Measurements from ENCODE around the gene THBS1.
A peak's percentile ranks its signal among the peaks of the same experiment; 100 is the strongest.

Gene THBS1

DNA sequence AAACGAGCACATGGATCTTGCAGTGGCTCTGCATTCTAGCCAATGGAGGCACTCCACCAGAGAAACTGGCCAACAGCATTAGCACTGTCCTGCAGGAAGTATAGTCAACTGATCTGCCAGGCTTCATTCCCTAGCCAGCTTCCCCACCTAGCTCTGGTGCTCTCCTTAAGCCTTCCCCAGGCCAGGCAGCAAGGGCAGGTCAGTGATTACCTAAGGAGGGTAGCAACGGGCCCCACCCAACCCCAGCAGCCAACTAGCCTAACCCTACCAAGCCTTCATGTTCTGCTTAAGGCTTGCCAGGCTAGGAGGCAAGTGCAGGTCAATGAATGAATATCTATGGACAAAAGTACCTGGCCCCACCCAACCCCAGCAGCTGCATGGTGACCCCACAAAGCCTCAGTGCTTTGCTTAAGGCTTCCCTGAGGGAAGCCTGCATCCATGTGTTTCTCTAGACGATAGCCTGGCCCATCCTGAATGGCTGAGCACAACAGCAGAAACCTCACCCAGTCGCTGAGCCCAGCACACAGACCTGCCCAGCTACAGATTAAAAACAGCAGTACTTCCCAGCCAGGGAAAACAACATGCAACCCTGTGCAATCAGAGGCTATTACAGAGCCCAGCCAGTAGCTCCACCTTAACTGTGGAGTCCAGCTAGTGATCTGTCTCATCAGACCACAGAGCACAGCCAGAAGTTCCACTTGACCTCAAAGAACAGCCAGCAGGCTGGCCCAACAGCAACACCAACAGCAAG is 28.5 kb downstream of the THBS1 start:
- no peak for DNase-seq

DNA sequence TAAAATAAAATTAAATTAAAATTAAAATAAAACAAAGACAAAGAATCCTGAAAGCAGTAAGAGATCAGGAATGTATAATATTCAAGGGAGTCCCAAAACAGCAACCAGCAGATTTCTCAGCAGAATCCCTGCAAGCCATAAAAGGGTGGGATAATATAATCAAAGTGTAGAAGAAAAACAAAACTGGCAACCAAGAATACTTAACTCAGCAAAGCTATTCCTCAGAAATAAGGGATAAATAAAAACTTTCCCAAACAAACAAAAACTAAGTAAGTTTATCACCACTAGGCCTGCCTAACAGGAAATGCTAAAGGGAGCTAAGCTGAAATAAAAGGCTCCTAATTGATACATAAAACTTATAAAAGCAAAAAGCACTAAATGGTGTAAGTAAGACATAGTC is 29.8 kb downstream of the THBS1 start:
- no peak for DNase-seq

DNA sequence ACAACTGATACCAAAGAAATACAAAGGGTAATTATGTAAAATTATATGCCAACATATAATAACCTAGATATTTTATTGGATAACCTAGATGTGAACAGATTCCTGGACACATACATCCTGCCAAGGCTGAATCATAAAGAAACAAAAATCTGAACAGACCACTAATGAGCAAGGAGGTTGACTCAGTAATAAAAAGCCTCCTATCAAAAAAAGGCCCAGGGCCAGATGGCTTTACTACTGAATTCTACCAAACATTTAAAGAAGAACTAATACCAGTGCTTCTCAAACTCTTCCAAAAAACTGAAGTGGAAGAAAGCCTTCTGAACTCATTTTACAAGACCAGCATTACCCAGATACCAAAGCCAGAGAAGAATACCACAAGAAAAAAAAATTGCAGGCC is 32.4 kb downstream of the THBS1 start:
- no peak for DNase-seq

DNA sequence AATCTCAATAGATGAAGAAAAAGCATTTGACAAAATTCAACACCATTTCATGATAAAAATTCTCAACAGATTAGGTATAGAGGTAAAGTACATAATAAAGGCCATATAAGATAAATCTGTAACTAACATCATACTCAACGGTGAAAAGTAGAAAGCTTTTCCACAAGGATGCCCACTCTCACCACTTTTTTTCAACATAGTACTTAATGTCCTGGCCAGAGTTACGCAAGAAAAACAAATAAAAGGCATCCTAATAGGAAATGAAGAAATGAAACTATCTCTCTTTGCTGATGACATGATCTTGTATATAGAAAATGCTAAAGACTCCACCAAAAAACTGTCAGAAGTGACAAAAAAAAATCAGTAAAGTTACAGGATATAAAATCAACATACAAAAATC is 33.0 kb downstream of the THBS1 start:
- no peak for DNase-seq

DNA sequence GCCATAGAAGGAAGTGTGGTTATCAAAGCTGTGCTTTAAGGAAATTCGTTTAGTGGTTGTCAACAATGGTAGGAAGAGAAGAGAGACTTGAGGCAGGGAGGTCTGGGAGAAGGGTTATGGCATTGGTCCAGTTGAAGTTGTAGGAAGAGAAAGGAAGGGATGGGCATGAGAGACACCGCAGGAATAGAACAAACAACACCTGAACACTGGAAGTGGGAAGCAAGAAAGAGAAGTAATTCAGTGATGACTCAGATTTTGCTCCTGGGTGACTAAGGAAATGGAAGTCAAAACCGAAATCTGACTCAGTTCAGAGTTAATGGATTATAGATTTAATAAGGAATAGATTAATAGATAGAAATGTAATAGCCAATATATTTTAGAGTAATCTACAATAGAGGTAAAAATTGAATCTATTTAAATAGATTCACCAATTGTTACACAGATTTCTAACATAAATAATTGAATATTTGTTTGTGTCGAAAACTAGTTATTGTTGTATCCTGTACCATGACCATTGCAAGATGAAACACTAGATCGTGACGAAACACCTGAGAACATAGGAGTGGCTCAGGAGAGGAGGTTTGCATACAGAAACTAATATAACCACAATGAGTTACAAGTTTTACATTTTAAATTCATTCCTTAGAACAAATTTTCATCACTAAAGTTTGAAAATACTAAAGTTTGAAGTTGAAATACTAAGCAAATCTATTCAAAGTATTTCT is 36.0 kb downstream of the THBS1 start:
- no peak for DNase-seq

DNA sequence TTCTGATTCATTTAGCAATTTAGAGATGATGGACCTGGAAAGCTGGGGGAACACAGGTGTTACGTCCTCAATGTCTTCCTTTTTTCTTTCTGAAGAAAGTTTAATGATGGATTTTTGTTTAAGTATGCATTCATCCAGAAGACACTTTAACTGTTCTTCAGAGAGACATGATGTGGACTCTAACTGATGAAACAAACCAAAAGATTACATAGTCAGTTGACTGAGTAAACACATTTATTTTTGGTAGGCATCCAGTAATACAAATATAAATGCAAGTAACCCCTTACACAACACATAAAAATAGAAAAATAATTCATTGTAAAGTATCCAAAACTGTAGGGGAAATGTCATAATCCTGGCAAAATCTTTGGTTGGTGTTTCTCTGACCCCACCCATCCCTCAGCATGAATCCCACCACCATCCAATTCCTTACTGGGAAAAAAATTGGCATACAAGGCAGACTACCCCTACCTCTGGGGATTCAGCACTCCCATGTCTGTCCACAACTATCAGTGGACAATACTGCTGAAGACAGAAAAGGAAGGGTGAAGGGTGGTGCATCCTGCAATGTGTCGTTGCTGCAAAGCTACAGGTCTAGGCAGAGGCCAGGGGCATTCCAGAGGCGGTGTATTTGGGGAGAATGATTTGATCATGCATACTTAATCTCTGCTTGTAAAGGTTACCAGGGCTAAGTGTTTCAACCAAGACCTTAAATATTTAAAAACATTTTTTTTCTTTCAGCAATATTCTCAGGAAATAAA is 37.4 kb downstream of the THBS1 start:
- DNase-seq, result no peak

DNA sequence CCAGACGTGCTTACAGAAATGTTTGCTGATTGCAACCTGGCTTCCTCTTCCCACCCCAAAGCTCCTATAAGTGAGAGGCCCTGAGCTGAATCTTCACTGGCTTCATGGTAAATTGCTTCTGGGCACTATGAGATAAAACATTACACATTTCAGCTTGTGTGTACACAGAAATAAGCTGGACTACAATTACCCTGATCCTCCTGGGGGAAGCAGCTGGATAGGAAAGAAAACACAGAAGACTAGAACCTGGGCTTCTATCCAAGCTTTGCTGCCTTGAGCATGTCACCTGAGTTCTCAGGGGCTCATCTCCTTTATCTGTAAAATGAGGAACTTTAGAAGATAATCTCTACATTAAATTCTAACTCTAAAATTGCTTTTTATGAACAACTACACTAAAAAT is 40.3 kb downstream of the THBS1 start:
- DNase-seq, result no peak

DNA sequence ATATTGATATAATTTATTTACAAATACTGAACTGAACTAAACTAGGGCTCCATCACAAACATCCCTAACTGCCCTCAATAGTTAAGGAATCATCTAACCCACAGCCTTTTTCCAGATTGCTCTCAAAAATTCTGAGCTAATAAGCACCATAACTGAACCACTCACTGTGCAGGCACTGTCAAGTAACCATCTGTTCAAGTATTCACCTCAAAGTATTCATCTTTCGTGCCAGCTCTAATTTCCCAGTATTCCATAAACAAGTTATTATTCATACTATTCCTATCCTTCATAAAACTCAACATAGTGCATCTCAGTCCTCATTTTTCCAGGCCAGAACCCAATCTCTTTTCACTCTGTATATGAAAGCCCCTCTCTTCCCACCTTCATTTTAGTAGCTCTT is 41.1 kb downstream of the THBS1 start:
- DNase-seq, result no peak

DNA sequence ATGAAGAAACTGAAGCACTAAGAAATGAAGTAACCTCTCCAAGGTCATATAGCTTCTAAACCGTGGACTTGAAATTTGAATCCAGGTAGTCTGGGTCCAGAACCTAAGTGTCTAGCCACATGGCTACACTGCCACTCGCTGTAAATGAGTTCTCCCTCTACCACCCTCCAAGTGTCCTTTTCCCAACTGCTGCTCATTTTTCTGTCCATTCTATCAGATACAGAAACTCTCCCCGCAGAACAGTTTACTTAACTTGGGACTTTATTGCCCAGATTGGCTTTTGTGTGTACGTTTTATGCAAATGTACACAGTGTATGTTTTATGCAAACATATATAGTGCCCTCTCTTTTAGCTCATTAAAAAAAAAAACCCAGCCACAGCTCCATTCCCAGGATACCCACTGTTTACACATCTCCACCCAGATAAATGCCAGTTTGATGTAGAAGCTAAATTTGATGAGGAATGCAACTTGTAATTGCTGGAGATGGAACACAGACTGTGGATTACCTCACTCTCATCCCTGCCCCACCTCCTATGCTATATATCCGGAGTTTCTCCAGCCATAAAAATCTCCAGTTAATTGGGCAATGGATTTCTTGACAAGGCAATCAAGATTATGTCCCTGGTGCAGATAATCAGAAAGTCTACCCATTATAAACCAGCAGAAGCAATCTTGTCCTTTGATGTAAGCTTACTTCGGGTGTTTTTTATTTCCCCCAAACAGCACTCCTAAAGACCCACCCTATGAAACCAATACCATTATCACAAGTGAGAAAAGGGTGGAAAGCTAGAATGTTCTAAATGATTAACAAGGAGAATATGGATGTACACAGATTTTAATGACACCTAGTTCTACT is 42.0 kb downstream of the THBS1 start:
- DNase-seq, result no peak

DNA sequence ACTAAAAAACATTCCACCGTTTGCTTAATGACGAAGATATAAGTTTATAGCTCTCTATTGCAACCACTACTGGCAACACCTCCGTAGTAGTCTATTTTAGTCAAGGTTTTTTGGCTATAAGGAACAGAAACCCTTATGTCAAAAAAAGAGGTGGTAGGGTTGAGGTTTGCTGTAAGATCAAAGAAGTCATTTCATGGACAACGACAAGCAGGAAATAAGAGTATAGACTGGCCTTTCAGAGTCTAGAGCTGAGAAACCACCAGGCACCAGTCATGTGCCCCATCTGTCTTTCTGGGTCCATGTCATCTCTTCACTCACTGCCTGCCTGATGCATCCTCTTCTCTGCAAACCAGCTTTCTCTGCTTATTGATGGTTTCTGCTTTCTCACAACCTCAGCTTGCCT is 42.7 kb downstream of the THBS1 start:
- no peak for DNase-seq

DNA sequence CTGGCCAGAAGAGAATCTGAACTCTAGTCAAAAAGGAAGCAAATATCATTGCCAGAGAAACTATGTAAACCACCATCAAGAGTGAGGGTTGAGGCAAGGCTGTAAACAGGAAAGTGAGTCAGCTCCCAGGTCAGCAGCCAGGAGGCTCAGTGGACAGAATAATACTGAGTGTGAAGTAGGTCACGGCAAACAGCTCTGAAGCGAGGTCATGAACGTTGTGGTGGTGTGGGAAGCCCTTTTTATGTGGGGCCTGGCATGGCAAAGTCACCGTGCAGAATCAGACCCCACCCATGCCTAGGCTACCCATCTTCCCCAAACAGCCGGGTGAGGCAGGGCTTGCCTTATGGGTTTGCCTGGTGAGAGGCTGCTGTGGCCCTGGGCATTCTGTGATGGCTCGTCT is 43.9 kb downstream of the THBS1 start:
- DNase-seq, result no peak

DNA sequence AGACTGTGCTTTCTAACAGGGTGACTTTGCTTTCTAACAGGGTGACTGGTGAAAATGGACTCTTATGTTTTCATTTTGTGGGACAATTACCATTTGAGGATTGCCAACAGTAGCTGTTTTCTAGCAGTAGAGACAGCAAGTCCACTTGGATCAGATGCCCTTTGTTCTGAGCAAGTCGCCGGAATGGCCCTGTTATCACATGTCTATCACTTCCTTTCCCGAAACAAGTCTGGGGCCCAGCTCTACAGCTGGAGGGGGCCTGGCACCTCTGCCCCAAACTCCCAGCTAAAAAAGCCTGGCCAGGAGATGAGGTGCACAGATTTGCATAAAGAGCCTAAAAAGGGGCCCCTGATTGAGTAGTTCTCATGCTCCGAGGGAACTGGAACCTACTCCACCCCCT is 44.6 kb downstream of the THBS1 start:
- no peak for DNase-seq

DNA sequence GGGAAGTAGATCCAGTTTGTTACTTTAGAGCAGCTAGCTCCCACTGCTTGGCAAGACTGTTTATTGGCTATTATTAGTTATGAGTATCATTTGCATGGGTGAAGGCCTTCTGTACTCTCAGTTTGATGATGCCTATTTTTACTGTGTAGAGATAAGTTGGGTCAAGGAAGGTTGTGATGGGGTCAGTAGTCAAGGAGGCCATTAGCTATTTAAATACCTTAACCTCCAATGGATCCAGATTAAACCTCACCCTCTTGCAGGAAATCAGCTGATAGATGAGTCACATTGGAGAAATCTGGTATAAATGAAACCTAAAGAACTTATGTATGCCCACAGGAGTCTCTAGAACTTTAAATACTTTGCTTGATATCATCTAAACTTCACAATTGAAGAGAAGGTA is 45.0 kb downstream of the THBS1 start:
- DNase-seq, result no peak

DNA sequence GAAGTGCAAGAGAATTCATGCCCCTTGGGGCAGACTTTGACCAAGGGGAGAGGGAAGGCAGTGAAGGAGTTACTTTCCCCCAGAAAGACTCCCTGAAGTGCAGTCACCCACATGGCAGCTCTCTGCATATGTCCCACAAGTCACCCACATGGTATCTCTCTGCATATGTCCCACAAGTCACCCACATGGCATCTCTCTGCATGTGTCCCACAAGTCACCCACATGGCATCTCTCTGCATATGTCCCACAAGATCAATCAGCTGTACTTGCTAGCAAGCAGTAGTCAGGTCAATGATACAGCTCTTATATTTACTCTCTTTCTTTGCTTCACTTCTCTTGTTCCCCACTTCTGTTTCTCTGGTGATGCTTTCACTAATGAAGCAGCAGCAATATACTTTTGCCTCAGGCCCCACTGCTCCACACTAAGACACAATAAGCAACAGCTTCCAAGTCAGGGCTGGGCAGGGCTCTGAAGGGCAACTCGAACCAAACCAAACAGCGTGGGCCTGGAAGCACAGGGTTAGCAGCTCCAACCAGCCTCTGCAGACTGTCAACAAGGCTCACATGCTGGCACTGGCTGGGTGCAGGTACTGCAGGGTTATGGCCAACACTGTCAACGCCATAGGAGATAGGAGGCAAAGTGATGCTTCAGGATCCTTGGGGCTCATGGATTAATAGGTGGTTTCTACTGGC is 46.7 kb downstream of the THBS1 start:
- DNase-seq, result no peak

DNA sequence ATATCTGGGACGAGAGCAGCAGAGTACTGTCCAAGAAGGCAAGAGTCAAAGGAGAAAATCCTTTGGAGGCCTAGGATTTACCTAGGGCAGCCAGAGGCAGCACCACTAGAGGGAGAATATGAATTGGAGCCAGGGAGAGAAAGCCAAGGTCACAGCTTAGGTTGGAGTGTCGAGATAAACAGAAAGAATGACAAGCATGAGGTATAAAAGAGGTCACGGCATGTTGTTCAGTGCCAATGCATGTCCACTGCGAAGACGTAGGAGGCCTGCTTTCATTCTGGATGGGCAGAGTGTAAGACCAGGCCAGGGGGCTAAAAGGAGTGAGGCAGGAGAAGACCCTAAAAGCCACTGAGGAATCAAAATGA is 47.2 kb downstream of the THBS1 start:
- DNase-seq, result no peak

DNA sequence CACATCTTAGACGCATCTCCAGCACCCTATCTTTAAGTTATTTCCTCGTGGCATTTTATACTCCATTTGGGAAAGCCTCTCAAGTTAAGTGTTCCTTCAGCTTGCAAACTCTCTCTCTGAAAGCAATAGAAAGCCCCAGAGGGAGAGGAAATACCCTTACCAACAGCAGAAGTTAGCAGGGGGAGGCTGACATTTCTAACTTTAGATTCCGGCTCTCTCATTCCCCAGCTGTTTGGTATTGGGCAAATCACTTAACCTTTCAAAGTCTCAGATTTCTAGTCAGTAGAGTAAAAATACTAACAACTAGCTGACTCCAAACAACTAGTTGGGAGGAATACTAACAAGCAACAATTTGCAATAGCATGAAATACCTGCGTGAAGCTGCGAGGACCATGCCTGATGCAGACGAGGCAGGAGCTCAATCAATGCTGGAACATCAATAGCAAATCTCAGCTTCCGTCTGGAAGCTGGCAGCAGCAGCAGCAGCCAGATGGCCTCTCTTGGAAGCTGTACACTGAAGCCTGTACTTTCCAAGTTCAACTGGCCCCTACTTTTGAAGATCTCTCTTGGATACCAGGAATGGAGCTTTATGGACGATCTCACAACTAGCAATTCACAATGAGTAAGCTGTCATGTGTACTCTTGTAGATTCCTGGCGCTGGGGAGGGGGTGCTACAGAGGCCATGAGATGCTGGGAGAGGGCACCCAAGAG is 47.8 kb downstream of the THBS1 start:
- DNase-seq, result no peak

DNA sequence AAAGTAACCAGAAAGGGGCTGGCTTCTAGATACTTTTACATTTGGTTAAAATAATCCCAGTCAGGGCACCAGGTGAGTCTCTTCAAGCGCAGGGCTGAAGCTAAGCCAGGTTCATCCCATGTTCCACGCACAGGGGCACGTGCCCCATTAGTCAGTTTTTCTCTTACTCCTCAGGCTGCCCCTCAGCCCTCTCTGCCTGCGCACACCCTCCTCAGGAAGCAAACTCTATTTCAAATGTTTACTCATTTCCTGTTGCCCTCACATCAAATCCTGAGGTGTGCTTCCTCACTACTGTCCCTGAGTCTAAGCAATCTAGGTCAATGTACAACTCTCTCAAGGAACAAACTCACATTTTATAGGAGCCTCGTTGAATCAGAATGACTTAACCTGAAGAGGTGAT is 48.5 kb downstream of the THBS1 start:
- peak; percentile 47 for DNase-seq

DNA sequence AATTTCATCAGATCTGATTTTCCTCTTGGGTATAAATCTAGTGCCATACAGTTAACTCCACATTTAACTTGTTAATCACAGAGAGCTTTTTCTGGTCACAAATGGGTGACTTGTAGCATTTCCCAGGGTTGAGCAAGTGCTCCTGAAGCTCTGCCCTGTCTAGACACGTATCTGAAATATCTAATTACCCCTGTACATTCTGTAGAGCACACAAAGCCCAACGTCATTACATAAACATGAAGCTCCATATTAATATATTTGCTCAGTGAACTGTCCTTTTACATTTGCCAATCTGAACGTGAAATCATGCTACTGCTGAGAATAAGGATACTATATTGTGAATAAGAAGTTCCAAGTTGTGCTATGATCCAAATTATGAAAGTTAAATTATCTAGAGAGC is 49.0 kb downstream of the THBS1 start:
- DNase-seq, result no peak

DNA sequence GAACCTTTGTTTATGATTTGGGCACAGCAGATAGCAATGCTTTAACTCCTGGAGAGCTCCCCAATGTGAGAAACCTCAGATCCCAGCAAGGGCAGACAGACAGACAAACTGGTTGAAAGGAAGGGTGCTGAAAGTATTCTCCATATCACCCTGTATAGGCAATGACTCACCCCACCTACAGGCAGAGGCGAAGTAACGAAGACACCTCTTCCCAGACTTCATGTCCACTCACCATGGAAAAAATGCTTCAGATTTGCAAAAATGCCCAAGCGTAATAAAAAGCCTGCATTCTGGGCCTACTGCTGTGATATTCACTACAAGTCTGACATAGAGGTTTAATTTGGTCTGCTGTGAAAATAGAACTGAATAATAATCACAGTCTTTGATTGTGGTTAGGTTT is 50.5 kb downstream of the THBS1 start:
- no peak for DNase-seq

DNA sequence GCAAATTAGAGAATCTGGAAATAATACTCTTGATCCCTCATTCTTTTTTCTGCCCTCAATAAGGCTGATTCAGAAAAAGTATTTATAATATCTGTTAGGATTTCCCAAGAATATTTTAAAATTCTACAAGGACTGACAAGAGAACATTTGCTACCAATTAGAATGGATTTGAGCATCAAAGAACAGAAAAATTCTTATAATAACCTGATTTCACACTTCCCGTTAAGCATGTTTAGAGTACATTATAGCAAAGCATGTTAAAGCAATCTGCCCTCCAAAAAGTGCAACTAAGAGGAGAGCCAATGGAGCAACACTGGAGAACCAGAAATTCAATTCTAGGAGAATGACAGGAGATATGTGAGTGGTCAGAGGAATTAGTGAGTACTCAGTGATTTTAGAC is 57.2 kb downstream of the THBS1 start:
- DNase-seq, result no peak

DNA sequence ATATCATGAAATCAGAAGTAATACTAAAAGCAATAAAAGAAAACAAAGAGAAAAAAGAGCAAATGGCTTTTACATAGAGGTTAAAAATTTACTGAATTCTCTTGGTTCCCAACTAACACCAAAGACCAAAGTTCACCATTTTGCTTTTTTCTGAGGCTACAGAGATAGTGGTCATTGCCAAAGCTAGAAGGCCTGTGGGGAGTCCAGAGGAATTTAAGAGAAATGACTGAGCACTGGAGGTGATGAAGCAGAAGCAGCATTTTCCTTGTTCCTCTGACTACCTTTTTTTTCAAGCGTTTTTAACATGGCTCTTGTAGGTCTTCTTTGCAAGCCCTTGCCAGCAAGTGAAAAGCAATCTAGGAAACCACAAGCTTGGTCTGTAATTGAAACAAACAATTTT is 58.2 kb downstream of the THBS1 start:
- no peak for DNase-seq

DNA sequence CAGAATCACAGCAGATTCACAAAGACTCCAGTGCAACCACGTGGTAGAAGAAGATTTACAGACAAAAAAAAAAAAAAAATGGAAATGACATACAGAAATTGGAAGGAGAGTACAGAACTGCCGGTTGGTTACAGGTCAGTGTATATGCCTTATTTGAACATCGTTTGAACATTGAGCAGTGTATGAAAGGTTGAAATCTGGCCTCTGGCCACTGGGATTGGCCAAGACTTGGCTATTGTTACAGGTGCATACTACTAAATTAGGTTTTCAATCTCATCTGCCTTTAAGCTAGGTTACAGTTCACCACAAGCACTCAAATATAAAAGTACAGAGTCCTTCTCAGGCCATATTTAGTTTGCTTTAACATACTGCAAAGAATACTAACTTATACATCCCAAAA is 59.8 kb downstream of the THBS1 start:
- no peak for DNase-seq
